SK-N-SH (cell line): ENCODE results near the gene LCE1C. TPM values are rescaled to one million over a fixed set of nuclear protein-coding genes. Genes with fewer than 3 reads are reported as not detected.

Experiments used
- CTCF ChIA-PET: fragments of 300-600, 350-600 bp; formaldehyde crosslinking; extraction: SDS; loops from one replicate; lab custom pipeline; 2021; lab: Yijun Ruan, JAX
- POLR2A ChIA-PET: fragments of 350-600 bp; sonication (Branson Sonifier 250); formaldehyde crosslinking; extraction: SDS; loops from one replicate; lab custom pipeline; 2020; ENCODE audit warnings: antibody characterized with exemption, inconsistent platforms; lab: Yijun Ruan, JAX
- DNase-seq: peaks from one replicate; pipeline ENCODE4 v3.0.0; 2012
- H2AFZ ChIP-seq: fragments of 200-600 bp; sonication (generic); 2 replicates; pipeline ENCODE4 v1.8.1; 2016; ENCODE audit warnings: antibody characterized with exemption, mild to moderate bottlenecking, low read depth
- H3F3A ChIP-seq: fragments of 200-600 bp; sonication (generic); replicated peaks from 2 replicates; pipeline ENCODE3; 2016; ENCODE audit warnings: antibody characterized with exemption, mild to moderate bottlenecking; ENCODE audit not compliant: insufficient read depth
- H3K27ac ChIP-seq, 2 experiments: fragments of 200-500 bp in 1 of 2; fragments of 200-600 bp in 1 of 2; sonication (Bioruptor generic) in 1 of 2; sonication (generic), shearing (Covaris generic) in 1 of 2; 2 replicates each; pipeline versions ENCODE4 v1.5.1 to v1.6.1; 2014 to 2016; ENCODE audit warnings: low read depth in 2 of 2, inconsistent platforms in 1 of 2, low read length in 1 of 2, mild to moderate bottlenecking in 1 of 2, mixed read lengths in 1 of 2
- H3K27me3 ChIP-seq: fragments of 200-600 bp; sonication (generic), shearing (Covaris generic); 2 replicates; pipeline ENCODE4 v1.6.1; 2016; ENCODE audit warnings: mixed run types; ENCODE audit not compliant: insufficient read depth
- H3K36me3 ChIP-seq, 2 experiments: fragments of 200-500 bp in 1 of 2; fragments of 200-600 bp in 1 of 2; sonication (Bioruptor generic) in 1 of 2; sonication (generic) in 1 of 2; replicated peaks in 1 of 2; 2 replicates each; pipeline versions ENCODE3 to v1.5.1; 2014 to 2016; ENCODE audit warnings: low read length in 1 of 2, mild to moderate bottlenecking in 1 of 2; ENCODE audit not compliant: insufficient read depth in 2 of 2, control insufficient read depth in 1 of 2
- H3K4me1 ChIP-seq, 2 experiments: fragments of 200-500 bp in 1 of 2; fragments of 200-600 bp in 1 of 2; sonication (Bioruptor generic) in 1 of 2; sonication (generic), shearing (Covaris generic) in 1 of 2; 2 replicates each; pipeline versions ENCODE4 v1.5.1 to v1.6.1; 2014 to 2016; ENCODE audit warnings: low read depth in 1 of 2, low read length in 1 of 2, mixed run types in 1 of 2; ENCODE audit not compliant: insufficient read depth in 2 of 2, control insufficient read depth in 1 of 2
- H3K4me2 ChIP-seq: fragments of 200-600 bp; sonication (generic), shearing (Covaris generic); 2 replicates; pipeline ENCODE4 v1.6.1; 2017; ENCODE audit warnings: mixed run types
- H3K4me3 ChIP-seq, 2 experiments: fragments of 200-500 bp in 1 of 2; fragments of 200-600 bp in 1 of 2; sonication (Bioruptor generic) in 1 of 2; sonication (generic), shearing (Covaris generic) in 1 of 2; 2 replicates each; pipeline versions ENCODE4 v1.5.1 to v1.8.1; 2014 to 2016; ENCODE audit warnings: low read depth in 2 of 2, inconsistent platforms in 1 of 2, low read length in 1 of 2, mild to moderate bottlenecking in 1 of 2, mixed read lengths in 1 of 2, moderate library complexity in 1 of 2
- H3K79me2 ChIP-seq: fragments of 200-600 bp; sonication (generic); 2 replicates; pipeline ENCODE4 v1.8.1; 2017; ENCODE audit warnings: mild to moderate bottlenecking; ENCODE audit not compliant: insufficient read depth
- H3K9ac ChIP-seq: fragments of 200-600 bp; sonication (generic); 2 replicates; pipeline ENCODE4 v1.6.1; 2017; ENCODE audit warnings: mixed run types
- H3K9me2 ChIP-seq: fragments of 200-600 bp; sonication (generic); 2 replicates; pipeline ENCODE4 v1.6.1; 2017; ENCODE audit warnings: mixed run types
- H3K9me3 ChIP-seq: fragments of 200-600 bp; sonication (generic); 2 replicates; pipeline ENCODE4 v1.6.1; 2017; ENCODE audit warnings: mixed run types, mild to moderate bottlenecking, moderate library complexity
- H4K20me1 ChIP-seq: fragments of 200-600 bp; sonication (generic); 2 replicates; pipeline ENCODE4 v1.6.1; 2017; ENCODE audit warnings: mild to moderate bottlenecking, mixed run types; ENCODE audit not compliant: insufficient read depth
- CHD2 ChIP-seq: fragments of 150-350 bp; IDR thresholded peaks from 2 replicates; pipeline ENCODE4 v1.6.1; 2018; ENCODE audit warnings: low read length; ENCODE audit not compliant: partially characterized antibody
- CTCF ChIP-seq: fragments of 200-600 bp; sonication (generic); IDR thresholded peaks from 2 replicates; pipeline ENCODE4 v1.6.1; 2017; ENCODE audit warnings: antibody characterized with exemption, mild to moderate bottlenecking, moderate library complexity
- EZH2phosphoT487 ChIP-seq: fragments of 200-600 bp; sonication (generic); IDR thresholded peaks from 2 replicates; pipeline ENCODE4 v1.6.1; 2017; ENCODE audit warnings: low read depth, mixed run types, mild to moderate bottlenecking, antibody characterized with exemption, moderate library complexity, borderline replicate concordance
- FOXM1 ChIP-seq: IDR thresholded peaks from 2 replicates; pipeline ENCODE4 v1.4.0; 2012; ENCODE audit warnings: low read depth, mild to moderate bottlenecking
- GABPA ChIP-seq: IDR thresholded peaks from 2 replicates; pipeline ENCODE4 v1.4.0; 2012; ENCODE audit warnings: low read depth, mild to moderate bottlenecking
- NRF1 ChIP-seq: IDR thresholded peaks from 2 replicates; pipeline ENCODE4 v1.6.1; 2012; ENCODE audit warnings: low read depth, mild to moderate bottlenecking, low read length
- POLR2AphosphoS5 ChIP-seq: IDR thresholded peaks from 2 replicates; pipeline ENCODE4 v1.6.1; 2012; ENCODE audit warnings: low read depth, low read length
- TCF12 ChIP-seq: IDR thresholded peaks from 2 replicates; pipeline ENCODE4 v1.4.0; 2012
- WGBS: methylation state at CpG from one replicate; pipeline ENCODE4 v1.1.6; 2017; ENCODE audit warnings: low lambda C conversion rate; 5-methylcytosine and 5-hydroxymethylcytosine counted together
- polyA plus RNA-seq, 3 experiments: library from polyadenylated mRNA; depleted of rRNA; stranded (reverse); fragments of >200 nt; gene quantifications; 2 replicates each; pipeline ENCODE4 v1.2.3, GENCODE V29; 2012
- TF ChIP-seq, protein P1 (sequence below): IDR thresholded peaks from 2 replicates; pipeline ENCODE4 v1.4.0; 2012; ENCODE audit warnings: low read depth
- TF ChIP-seq, protein P2 (sequence below): fragments of 150-350 bp; IDR thresholded peaks from 2 replicates; pipeline ENCODE4 v1.6.1; 2017; ENCODE audit warnings: antibody characterized with exemption, low read length, low read depth, borderline replicate concordance
- TF ChIP-seq, protein P3 (sequence below): IDR thresholded peaks from 2 replicates; pipeline ENCODE4 v1.4.0; 2012; ENCODE audit warnings: low read depth, borderline replicate concordance

The LCE1C gene
- polyA plus RNA-seq, 1 of the 3 experiments (the other 2 are of a cell fraction): not detected

DNA sequence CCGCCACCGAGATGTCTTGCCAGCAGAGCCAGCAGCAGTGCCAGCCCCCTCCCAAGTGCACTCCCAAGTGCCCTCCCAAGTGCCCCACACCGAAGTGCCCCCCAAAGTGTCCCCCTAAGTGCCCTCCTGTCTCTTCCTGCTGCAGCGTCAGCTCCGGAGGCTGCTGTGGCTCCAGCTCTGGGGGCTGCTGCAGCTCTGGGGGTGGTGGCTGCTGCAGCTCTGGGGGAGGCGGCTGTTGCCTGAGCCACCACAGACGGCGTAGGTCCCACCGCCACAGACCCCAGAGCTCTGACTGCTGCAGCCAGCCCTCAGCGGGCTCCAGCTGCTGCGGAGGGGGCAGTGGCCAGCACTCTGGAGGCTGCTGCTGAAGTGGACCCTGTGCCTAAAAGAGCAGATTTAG, 30.1 kb downstream of the LCE1C start:
- ChIA-PET CTCF (interaction anchor here (1.1 to 1.5 kb wide), 2 partner anchors 9 to 93 kb away, joined by 3 read pairs; no protein-coding TSS in a partner anchor), POLR2A (no interaction called here)
- no peak overlapping the region for H3K4me2 ChIP-seq
- TF ChIP-seq EZH2phosphoT487: no peak
- TF ChIP-seq, protein P1, sequence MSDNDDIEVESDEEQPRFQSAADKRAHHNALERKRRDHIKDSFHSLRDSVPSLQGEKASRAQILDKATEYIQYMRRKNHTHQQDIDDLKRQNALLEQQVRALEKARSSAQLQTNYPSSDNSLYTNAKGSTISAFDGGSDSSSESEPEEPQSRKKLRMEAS: no peak
- TF ChIP-seq GABPA: no peak
- no peak for TF ChIP-seq POLR2AphosphoS5
- TF ChIP-seq TCF12: no peak
- TF ChIP-seq CHD2: no peak
- H3K9ac ChIP-seq: no peak overlapping the region
- H3K27ac ChIP-seq: no peak overlapping the region
- H2AFZ ChIP-seq: no peak overlapping the region
- H3K9me2 ChIP-seq: no peaks in the 10 kb centered on the region
- H3K4me3 ChIP-seq: no peak overlapping the region
- no peaks in the 10 kb centered on the region for H3K9me3 ChIP-seq
- H3F3A ChIP-seq: no peaks in the 10 kb centered on the region
- no peaks in the 10 kb centered on the region for H4K20me1 ChIP-seq
- 0% methylated on average over 3 of the region's 11 CpGs for WGBS
- H3K79me2 ChIP-seq: no peaks in the 10 kb centered on the region
- DNase-seq: no peak
- peaks cover 10% of the 10 kb centered on the region; the same call in 1 of the 2 replicates for H3K27me3 ChIP-seq
- H3K4me1 ChIP-seq: no peaks in the 10 kb centered on the region
- H3K36me3 ChIP-seq: no peaks in the 10 kb centered on the region

GRCh38 chr1:152774875-152775274, 31.6 kb downstream of the LCE1C start, which contains the start of gene LCE1F:
LCE1F (plus strand) TSS chr1:152775140; CDS start chr1:152776372, 1,232 bp downstream.
- DNase-seq: no peak
- Histone ChIP-seq H3K36me3 (no peaks in the 10 kb centered on the region), H3K79me2 (no peaks in the 10 kb centered on the region), H3K4me3 (no peak within 1 kb of the TSS), H3K9me2 (no peaks in the 10 kb centered on the region), H3K27me3 (peaks cover 8% of the 10 kb centered on the region; the same call in 1 of the 2 replicates), H3K9ac (no peak within 1 kb of the TSS), H3K27ac (no peak within 1 kb of the TSS), H4K20me1 (no peaks in the 10 kb centered on the region), H3F3A (no peaks in the 10 kb centered on the region), H3K4me2 (no peak within 1 kb of the TSS), H3K4me1 (no peaks in the 10 kb centered on the region), H3K9me3 (no peaks in the 10 kb centered on the region), H2AFZ (no peak within 1 kb of the TSS)
- WGBS: under 1% methylated on average over 6 of the region's 6 CpGs
- ChIA-PET POLR2A (no interaction called here), CTCF (no interaction called here)
- no peak for TF ChIP-seq FOXM1
- TF ChIP-seq NRF1: no peak
- TF ChIP-seq, protein P2, sequence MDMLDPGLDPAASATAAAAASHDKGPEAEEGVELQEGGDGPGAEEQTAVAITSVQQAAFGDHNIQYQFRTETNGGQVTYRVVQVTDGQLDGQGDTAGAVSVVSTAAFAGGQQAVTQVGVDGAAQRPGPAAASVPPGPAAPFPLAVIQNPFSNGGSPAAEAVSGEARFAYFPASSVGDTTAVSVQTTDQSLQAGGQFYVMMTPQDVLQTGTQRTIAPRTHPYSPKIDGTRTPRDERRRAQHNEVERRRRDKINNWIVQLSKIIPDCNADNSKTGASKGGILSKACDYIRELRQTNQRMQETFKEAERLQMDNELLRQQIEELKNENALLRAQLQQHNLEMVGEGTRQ: no peak
- TF ChIP-seq CTCF: no peak
- TF ChIP-seq, protein P3, sequence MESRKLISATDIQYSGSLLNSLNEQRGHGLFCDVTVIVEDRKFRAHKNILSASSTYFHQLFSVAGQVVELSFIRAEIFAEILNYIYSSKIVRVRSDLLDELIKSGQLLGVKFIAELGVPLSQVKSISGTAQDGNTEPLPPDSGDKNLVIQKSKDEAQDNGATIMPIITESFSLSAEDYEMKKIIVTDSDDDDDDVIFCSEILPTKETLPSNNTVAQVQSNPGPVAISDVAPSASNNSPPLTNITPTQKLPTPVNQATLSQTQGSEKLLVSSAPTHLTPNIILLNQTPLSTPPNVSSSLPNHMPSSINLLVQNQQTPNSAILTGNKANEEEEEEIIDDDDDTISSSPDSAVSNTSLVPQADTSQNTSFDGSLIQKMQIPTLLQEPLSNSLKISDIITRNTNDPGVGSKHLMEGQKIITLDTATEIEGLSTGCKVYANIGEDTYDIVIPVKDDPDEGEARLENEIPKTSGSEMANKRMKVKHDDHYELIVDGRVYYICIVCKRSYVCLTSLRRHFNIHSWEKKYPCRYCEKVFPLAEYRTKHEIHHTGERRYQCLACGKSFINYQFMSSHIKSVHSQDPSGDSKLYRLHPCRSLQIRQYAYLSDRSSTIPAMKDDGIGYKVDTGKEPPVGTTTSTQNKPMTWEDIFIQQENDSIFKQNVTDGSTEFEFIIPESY: no peak
